ENCODE data around the gene LMTK3.
A peak's percentile ranks its signal among the peaks of the same experiment; 100 is the strongest.
"Not testable (repeated sequence)": the region's sequence is repeated elsewhere in the genome, so short reads cannot be mapped to it uniquely, and the experiment has no call there.

The LMTK3 gene

GRCh38 chr19:48502350-48503018, 9.2 kb downstream of the LMTK3 start:
- DNase-seq = no peak

GRCh38 chr19:48501494-48502349, 9.9 kb downstream of the LMTK3 start:
- peak; percentile 99 for DNase-seq

- DNase-seq = no peak
Measured at GRCh38 chr19:48500830-48501493, 10.7 kb downstream of the LMTK3 start.

- peak; percentile 62 for DNase-seq
Measured at GRCh38 chr19:48499316-48500090, 12.1 kb downstream of the LMTK3 start.

- DNase-seq = peak; percentile 54
Measured at GRCh38 chr19:48498595-48499311, 12.9 kb downstream of the LMTK3 start.

- DNase-seq = peak; percentile 64
Measured at GRCh38 chr19:48497728-48498594, 13.7 kb downstream of the LMTK3 start.

- DNase-seq = peak; percentile 61
Measured at GRCh38 chr19:48496959-48497727, 14.5 kb downstream of the LMTK3 start.

GRCh38 chr19:48495396-48495795, 16.2 kb downstream of the LMTK3 start:
- no peak for DNase-seq

- DNase-seq = no peak
Measured at GRCh38 chr19:48493718-48494401, 17.8 kb downstream of the LMTK3 start.

GRCh38 chr19:48492925-48493717, 18.5 kb downstream of the LMTK3 start:
- peak; percentile 99 for DNase-seq

GRCh38 chr19:48491793-48492123, 19.9 kb downstream of the LMTK3 start:
- no peak for DNase-seq

- peak; percentile 58 for DNase-seq
Measured at GRCh38 chr19:48490981-48491792, 20.4 kb downstream of the LMTK3 start.

GRCh38 chr19:48489608-48490216, 21.9 kb downstream of the LMTK3 start:
- peak; percentile 81 for DNase-seq

GRCh38 chr19:48488478-48488877, 23.2 kb downstream of the LMTK3 start:
- DNase-seq = not testable (repeated sequence)

- DNase-seq = peak; percentile 37
Measured at GRCh38 chr19:48487948-48488347, 23.7 kb downstream of the LMTK3 start.

GRCh38 chr19:48487544-48487943, 24.1 kb downstream of the LMTK3 start:
- no peak for DNase-seq

- DNase-seq = not testable (repeated sequence)
Measured at GRCh38 chr19:48486706-48487105, 24.9 kb downstream of the LMTK3 start.
